DOHH2 (cell line): ENCODE data around the gene MIGA2.

Experiments used
- H3F3A ChIP-seq: fragments of 200-600 bp; sonication (generic), shearing (Covaris generic); 2 replicates; pipeline ENCODE4 v1.6.0; 2016; ENCODE audit warnings: antibody characterized with exemption, mild to moderate bottlenecking; ENCODE audit not compliant: control insufficient read depth, insufficient read depth
- H3K27ac ChIP-seq: fragments of 200-600 bp; sonication (generic); 2 replicates; pipeline ENCODE4 v1.5.1; 2014; ENCODE audit warnings: low read depth, mild to moderate bottlenecking, low read length, moderate library complexity
- H3K27me3 ChIP-seq: fragments of 200-600 bp; sonication (generic); 2 replicates; pipeline ENCODE4 v1.6.1; 2014; ENCODE audit warnings: mild to moderate bottlenecking, low read length, mixed read lengths; ENCODE audit not compliant: control insufficient read depth
- H3K36me3 ChIP-seq: fragments of 200-600 bp; sonication (generic); 2 replicates; pipeline ENCODE4 v1.6.1; 2014; ENCODE audit warnings: mild to moderate bottlenecking, low read length, moderate library complexity, mixed read lengths; ENCODE audit not compliant: control insufficient read depth
- H3K4me1 ChIP-seq: fragments of 200-600 bp; sonication (generic); 2 replicates; pipeline ENCODE4 v1.6.1; 2014; ENCODE audit warnings: mild to moderate bottlenecking, low read length, mixed read lengths; ENCODE audit not compliant: control insufficient read depth
- H3K4me2 ChIP-seq: fragments of 200-600 bp; sonication (generic); 2 replicates; pipeline ENCODE4 v1.6.0; 2014; ENCODE audit warnings: mild to moderate bottlenecking, low read length, moderate library complexity
- H3K4me3 ChIP-seq: fragments of 200-600 bp; sonication (generic); 2 replicates; pipeline ENCODE4 v1.5.1; 2014; ENCODE audit warnings: mild to moderate bottlenecking, low read length, mixed read lengths
- H3K79me2 ChIP-seq: fragments of 200-600 bp; sonication (generic); 2 replicates; pipeline ENCODE4 v1.6.1; 2014; ENCODE audit warnings: mild to moderate bottlenecking, low read length, mixed read lengths; ENCODE audit not compliant: control insufficient read depth
- H3K9me2 ChIP-seq: fragments of 200-600 bp; sonication (generic); replicated peaks from 2 replicates; pipeline ENCODE4 v1.6.1; 2014; ENCODE audit warnings: mild to moderate bottlenecking, low read length, mixed read lengths; ENCODE audit not compliant: control insufficient read depth
- H3K9me3 ChIP-seq: fragments of 200-600 bp; sonication (generic); 2 replicates; pipeline ENCODE4 v1.6.1; 2014; ENCODE audit warnings: antibody characterized with exemption, low read length, mixed read lengths; ENCODE audit not compliant: control insufficient read depth, insufficient read depth
- H4K20me1 ChIP-seq: fragments of 200-600 bp; sonication (generic); 2 replicates; pipeline ENCODE4 v1.6.0; 2014; ENCODE audit warnings: low read depth, mild to moderate bottlenecking, antibody characterized with exemption, low read length, moderate library complexity; ENCODE audit not compliant: control insufficient read depth, insufficient read depth
- EZH2phosphoT487 ChIP-seq: fragments of 200-600 bp; sonication (generic); IDR thresholded peaks from 2 replicates; pipeline ENCODE4 v1.6.1; 2017; ENCODE audit warnings: borderline replicate concordance, mild to moderate bottlenecking, antibody characterized with exemption, low read length, moderate library complexity, mixed read lengths
- TF ChIP-seq, protein P1 (sequence below): fragments of 200-600 bp; sonication (generic); IDR thresholded peaks from one replicate; pipeline ENCODE4 v1.5.1; 2014; ENCODE audit warnings: antibody characterized with exemption, mild to moderate bottlenecking, low read depth, low read length; ENCODE audit not compliant: poor library complexity, severe bottlenecking

MIGA2 gene

DNA sequence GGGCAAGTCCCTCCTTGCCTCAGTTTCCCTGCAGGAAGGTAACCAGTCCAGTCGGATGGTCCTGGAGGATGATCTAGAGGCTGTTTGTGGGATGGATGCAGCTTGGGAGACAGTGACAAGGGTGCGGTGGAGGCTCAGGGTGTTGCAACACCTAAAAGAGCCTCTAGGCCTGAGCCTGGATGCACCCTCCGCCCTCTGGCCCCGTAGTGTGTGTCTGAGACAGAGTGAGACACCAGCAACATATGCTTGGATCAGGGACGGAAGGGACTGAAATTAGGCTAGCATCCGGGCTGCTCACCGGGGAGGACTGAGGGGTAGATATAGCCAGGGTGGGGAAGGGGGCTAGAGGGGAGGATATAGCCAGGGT is 73.1 kb downstream of the MIGA2 start:
- peaks cover 2% of the 10 kb centered on the region; the same call in 1 of the 2 replicates for H3F3A ChIP-seq
- H3K4me1 ChIP-seq = peaks cover 25% of the 10 kb centered on the region
- no peaks in the 10 kb centered on the region for H3K9me3 ChIP-seq
- no peaks in the 10 kb centered on the region for H4K20me1 ChIP-seq
- peaks cover 7% of the 10 kb centered on the region; the same call in 1 of the 2 replicates for H3K27me3 ChIP-seq
- H3K79me2 ChIP-seq = peaks cover 32% of the 10 kb centered on the region
- no peak for TF ChIP-seq EZH2phosphoT487
- TF ChIP-seq, protein P1, sequence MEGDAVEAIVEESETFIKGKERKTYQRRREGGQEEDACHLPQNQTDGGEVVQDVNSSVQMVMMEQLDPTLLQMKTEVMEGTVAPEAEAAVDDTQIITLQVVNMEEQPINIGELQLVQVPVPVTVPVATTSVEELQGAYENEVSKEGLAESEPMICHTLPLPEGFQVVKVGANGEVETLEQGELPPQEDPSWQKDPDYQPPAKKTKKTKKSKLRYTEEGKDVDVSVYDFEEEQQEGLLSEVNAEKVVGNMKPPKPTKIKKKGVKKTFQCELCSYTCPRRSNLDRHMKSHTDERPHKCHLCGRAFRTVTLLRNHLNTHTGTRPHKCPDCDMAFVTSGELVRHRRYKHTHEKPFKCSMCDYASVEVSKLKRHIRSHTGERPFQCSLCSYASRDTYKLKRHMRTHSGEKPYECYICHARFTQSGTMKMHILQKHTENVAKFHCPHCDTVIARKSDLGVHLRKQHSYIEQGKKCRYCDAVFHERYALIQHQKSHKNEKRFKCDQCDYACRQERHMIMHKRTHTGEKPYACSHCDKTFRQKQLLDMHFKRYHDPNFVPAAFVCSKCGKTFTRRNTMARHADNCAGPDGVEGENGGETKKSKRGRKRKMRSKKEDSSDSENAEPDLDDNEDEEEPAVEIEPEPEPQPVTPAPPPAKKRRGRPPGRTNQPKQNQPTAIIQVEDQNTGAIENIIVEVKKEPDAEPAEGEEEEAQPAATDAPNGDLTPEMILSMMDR = no peak
- no peak overlapping the region for H3K4me3 ChIP-seq
- no peak overlapping the region for H3K27ac ChIP-seq
- no peaks in the 10 kb centered on the region for H3K36me3 ChIP-seq
- H3K4me2 ChIP-seq = no peak overlapping the region
- H3K9me2 ChIP-seq = no peaks in the 10 kb centered on the region

DNA sequence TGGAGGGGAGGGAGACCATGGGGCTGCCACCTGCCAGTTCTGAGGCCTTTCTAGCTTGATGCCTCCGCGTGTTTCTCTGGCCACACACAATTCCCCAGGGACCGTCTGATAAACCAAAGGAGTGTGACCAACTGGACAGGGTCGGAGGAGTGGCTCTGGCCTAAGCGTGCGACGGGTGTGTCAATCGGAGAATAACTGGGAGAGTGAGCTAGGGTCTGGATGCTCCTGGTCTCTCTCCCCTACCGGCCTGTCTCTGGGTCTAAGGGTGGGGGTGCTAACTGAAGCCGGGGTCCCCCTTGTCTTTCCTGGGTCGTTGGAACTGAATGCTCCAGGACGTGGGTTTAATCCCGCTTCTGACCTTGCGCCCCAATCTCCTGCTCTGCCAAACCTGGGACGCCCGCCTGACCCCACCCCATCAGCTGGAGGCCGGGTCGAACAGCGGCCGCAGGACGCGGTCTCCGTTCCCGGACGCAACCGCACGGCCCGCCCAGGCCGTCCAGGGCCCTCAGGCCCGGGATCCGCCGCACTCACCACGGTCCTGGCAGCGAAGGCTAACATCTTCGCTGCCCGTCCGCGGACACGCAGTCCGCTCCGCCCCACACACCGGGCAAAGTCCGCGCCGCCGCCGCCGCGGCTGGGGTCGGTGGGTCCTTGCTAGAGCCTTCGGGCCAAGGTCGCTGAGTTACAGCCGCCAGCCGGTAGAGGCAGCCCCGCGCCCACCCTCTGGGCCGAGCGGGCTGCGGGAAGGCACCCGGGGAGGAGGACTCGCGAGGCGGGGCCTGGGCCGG is 73.7 kb downstream of the MIGA2 start:
- Histone ChIP-seq H3K27me3 (peaks cover 7% of the 10 kb centered on the region; the same call in 1 of the 2 replicates), H3K36me3 (no peaks in the 10 kb centered on the region), H3K4me1 (peaks cover 25% of the 10 kb centered on the region), H3F3A (peaks cover 5% of the 10 kb centered on the region), H3K4me2 (peak overlapping the region; percentile 98), H3K9me2 (no peaks in the 10 kb centered on the region), H4K20me1 (no peaks in the 10 kb centered on the region; the same call in 1 of the 2 replicates), H3K9me3 (no peaks in the 10 kb centered on the region), H3K27ac (no peak overlapping the region), H3K4me3 (peak overlapping the region; percentile 82; the same call in 1 of the 2 replicates), H3K79me2 (peaks cover 39% of the 10 kb centered on the region)
- no peak for TF ChIP-seq EZH2phosphoT487
- TF ChIP-seq, protein P1 = no peak

GRCh38 chr9:129110740-129111527 is 74.5 kb downstream of the MIGA2 start, which contains the start of the genes CRAT and PTPA:
TSS of gene CRAT (minus strand) at chr9:129110793. CDS start at chr9:129110509, 284 bp downstream.
TSS of gene PTPA (plus strand) at chr9:129111415. CDS start at chr9:129111601, 186 bp downstream.
- peaks cover 7% of the 10 kb centered on the region; the same call in 1 of the 2 replicates for H3K27me3 ChIP-seq
- H3K4me1 ChIP-seq = peaks cover 25% of the 10 kb centered on the region
- peaks cover 5% of the 10 kb centered on the region for H3F3A ChIP-seq
- no peaks in the 10 kb centered on the region for H3K9me3 ChIP-seq
- peak within 1 kb of the TSS; percentile 82 for H3K4me3 ChIP-seq
- H3K36me3 ChIP-seq = no peaks in the 10 kb centered on the region
- peak within 1 kb of the TSS; percentile 76 for H3K27ac ChIP-seq
- TF ChIP-seq, protein P1 = no peak
- no peak for TF ChIP-seq EZH2phosphoT487
- H3K79me2 ChIP-seq = peaks cover 46% of the 10 kb centered on the region
- H4K20me1 ChIP-seq = no peaks in the 10 kb centered on the region; the same call in 1 of the 2 replicates
- peak within 1 kb of the TSS; percentile 98 for H3K4me2 ChIP-seq
- H3K9me2 ChIP-seq = no peaks in the 10 kb centered on the region
